K562 (cell line): ENCODE measurements around the gene ADD1. TPM values are rescaled to one million over a fixed set of nuclear protein-coding genes. Genes with fewer than 3 reads are reported as not detected.

Experiments used
- CREM ChIP-seq: IDR thresholded peaks from 2 replicates; pipeline ENCODE4 v1.6.1; 2014; ENCODE audit warnings: antibody characterized with exemption, low read depth
- DIDO1 ChIP-seq: fragments of 450-650 bp; IDR thresholded peaks from 2 replicates; pipeline ENCODE4 v1.6.1; 2016; ENCODE audit warnings: low read depth, missing biosample characterization, missing genetic modification characterization
- FOXJ3 ChIP-seq: sonication (generic); formaldehyde crosslinking; IDR thresholded peaks from 2 replicates; pipeline ENCODE4 v1.4.0; 2020; ENCODE audit warnings: mild to moderate bottlenecking, missing genetic modification reagents
- KAT7 ChIP-seq: sonication (generic); formaldehyde crosslinking; IDR thresholded peaks from 2 replicates; pipeline ENCODE4 v1.8.0; 2022; ENCODE audit warnings: missing genetic modification reagents, mild to moderate bottlenecking, borderline replicate concordance
- MEF2A ChIP-seq: IDR thresholded peaks from 2 replicates; pipeline ENCODE4 v1.6.1; 2011; ENCODE audit warnings: low read depth, mild to moderate bottlenecking, low read length, moderate library complexity; ENCODE audit not compliant: control insufficient read depth
- PHF21A ChIP-seq: fragments of 450-650 bp; IDR thresholded peaks from 2 replicates; pipeline ENCODE4 v1.6.1; 2017; ENCODE audit warnings: low read depth, borderline replicate concordance
- RAD21 ChIP-seq, 2 experiments: fragments of 250-450 bp in 1 of 2; fragments of 450-650 bp in 1 of 2; sonication (Bioruptor Pico) in 1 of 2; formaldehyde crosslinking in 1 of 2; IDR thresholded peaks in 1 of 2; conservative IDR thresholded peaks in 1 of 2; 2 replicates each; pipeline versions ENCODE4 v1.4.0 to v1.8.0; 2020 to 2022; ENCODE audit warnings: mild to moderate bottlenecking in 2 of 2, moderate library complexity in 1 of 2
- TAF7 ChIP-seq: fragments of 450-650 bp; IDR thresholded peaks from 2 replicates; pipeline ENCODE4 v1.6.1; 2016; ENCODE audit warnings: missing genetic modification characterization, missing compliant biosample characterization
- TEAD1 ChIP-seq, 2 experiments: fragments of 450-650 bp in 1 of 2; sonication (generic) in 1 of 2; formaldehyde crosslinking; IDR thresholded peaks; 2 replicates each; pipeline versions ENCODE4 v1.4.0 to v1.8.0; 2020 to 2022; ENCODE audit warnings: mild to moderate bottlenecking in 2 of 2, missing genetic modification reagents in 1 of 2
- YY1 ChIP-seq, 3 experiments: IDR thresholded peaks; 2 replicates each; pipeline ENCODE4 v1.6.1; 2011; ENCODE audit warnings: low read length in 2 of 3, mild to moderate bottlenecking in 2 of 3, moderate library complexity in 2 of 3, borderline replicate concordance in 1 of 3, control low read depth in 1 of 3, low read depth in 1 of 3; ENCODE audit not compliant: insufficient read depth in 3 of 3, insufficient replicate concordance in 2 of 3, control insufficient read depth in 1 of 3, insufficient read length in 1 of 3; ENCODE audit errors: extremely low read depth in 1 of 3
- polyA plus RNA-seq, 8 experiments: library from polyadenylated mRNA; depleted of rRNA in 4 of 8; stranded (reverse) in 5 of 8; unstranded in 3 of 8; fragments of >200 nt; fragmentation: Nextera tagmentation in 2 of 8; fragmentation: Illumina TruSeq in 1 of 8; extraction: Ambion mirVana in 2 of 8; extraction: Trizol in 1 of 8; gene quantifications; 2 replicates each; pipeline versions ENCODE4 v1.2.1 to v1.2.3, GENCODE V29; 2011 to 2014; ENCODE audit warnings: inconsistent platforms in 1 of 8, missing spikeins in 1 of 8
- total RNA-seq, 7 experiments: library from RNA; depleted of rRNA in 6 of 7; stranded (reverse); fragments of >200 nt in 6 of 7; fragmentation: Illumina TruSeq in 2 of 7; extraction: Trizol in 2 of 7; gene quantifications; 2 replicates each; pipeline versions ENCODE4 v1.2.1 to v1.2.3, GENCODE V29; 2011 to 2021; ENCODE audit warnings: low replicate concordance in 1 of 7
- TF ChIP-seq, protein P1 (sequence below): fragments of 450-650 bp; IDR thresholded peaks from 2 replicates; pipeline ENCODE4 v1.6.1; 2017; ENCODE audit warnings: antibody characterized with exemption, mild to moderate bottlenecking
- TF ChIP-seq, protein P2 (sequence below): fragments of 250-450 bp; sonication (Bioruptor Pico); IDR thresholded peaks from 2 replicates; pipeline ENCODE4 v1.4.0; 2020
- TF ChIP-seq, protein P3 (sequence below): conservative IDR thresholded peaks from 2 replicates; pipeline ENCODE4 v1.6.1; 2011; ENCODE audit warnings: low read depth, mild to moderate bottlenecking, low read length; ENCODE audit not compliant: control insufficient read depth
- TF ChIP-seq, protein P4 (sequence below): sonication (generic); formaldehyde crosslinking; IDR thresholded peaks from 2 replicates; pipeline ENCODE4 v1.8.1; 2023; ENCODE audit warnings: mild to moderate bottlenecking, missing genetic modification reagents

ADD1 gene
- total and polyA plus RNA-seq, 9 of the 15 experiments (the other 6 are each of a cell fraction or from before 2014, with no cell fraction given): 17.5 to 153 (median 74.0) TPM

DNA sequence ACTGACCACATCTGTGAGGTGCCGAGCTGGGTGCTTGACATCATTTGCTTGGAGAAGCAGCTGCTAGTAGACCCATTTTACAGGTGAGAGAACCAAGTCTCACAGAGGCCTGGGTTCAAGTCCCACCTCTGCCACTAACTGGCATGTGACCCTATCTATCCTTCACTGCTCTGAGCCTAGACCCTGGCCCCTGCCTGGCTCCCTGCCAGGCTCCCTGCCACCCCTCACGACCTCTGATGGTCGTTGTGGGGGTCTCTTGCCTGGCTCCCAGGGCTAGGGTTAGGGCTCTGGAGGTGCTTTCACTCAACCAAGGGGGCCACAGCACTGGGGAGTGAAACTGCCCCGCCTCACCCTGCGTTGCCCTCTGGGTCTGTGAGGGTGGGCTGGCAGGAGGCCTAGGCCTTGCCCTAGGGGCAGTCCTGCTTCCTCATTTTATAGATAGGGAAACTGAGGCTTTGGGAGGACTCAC lies 7.2 kb upstream of the ADD1 start (continued):
- TF ChIP-seq, protein P1, sequence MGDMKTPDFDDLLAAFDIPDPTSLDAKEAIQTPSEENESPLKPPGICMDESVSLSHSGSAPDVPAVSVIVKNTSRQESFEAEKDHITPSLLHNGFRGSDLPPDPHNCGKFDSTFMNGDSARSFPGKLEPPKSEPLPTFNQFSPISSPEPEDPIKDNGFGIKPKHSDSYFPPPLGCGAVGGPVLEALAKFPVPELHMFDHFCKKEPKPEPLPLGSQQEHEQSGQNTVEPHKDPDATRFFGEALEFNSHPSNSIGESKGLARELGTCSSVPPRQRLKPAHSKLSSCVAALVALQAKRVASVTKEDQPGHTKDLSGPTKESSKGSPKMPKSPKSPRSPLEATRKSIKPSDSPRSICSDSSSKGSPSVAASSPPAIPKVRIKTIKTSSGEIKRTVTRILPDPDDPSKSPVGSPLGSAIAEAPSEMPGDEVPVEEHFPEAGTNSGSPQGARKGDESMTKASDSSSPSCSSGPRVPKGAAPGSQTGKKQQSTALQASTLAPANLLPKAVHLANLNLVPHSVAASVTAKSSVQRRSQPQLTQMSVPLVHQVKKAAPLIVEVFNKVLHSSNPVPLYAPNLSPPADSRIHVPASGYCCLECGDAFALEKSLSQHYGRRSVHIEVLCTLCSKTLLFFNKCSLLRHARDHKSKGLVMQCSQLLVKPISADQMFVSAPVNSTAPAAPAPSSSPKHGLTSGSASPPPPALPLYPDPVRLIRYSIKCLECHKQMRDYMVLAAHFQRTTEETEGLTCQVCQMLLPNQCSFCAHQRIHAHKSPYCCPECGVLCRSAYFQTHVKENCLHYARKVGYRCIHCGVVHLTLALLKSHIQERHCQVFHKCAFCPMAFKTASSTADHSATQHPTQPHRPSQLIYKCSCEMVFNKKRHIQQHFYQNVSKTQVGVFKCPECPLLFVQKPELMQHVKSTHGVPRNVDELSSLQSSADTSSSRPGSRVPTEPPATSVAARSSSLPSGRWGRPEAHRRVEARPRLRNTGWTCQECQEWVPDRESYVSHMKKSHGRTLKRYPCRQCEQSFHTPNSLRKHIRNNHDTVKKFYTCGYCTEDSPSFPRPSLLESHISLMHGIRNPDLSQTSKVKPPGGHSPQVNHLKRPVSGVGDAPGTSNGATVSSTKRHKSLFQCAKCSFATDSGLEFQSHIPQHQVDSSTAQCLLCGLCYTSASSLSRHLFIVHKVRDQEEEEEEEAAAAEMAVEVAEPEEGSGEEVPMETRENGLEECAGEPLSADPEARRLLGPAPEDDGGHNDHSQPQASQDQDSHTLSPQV: no peak
- TF ChIP-seq, protein P2, sequence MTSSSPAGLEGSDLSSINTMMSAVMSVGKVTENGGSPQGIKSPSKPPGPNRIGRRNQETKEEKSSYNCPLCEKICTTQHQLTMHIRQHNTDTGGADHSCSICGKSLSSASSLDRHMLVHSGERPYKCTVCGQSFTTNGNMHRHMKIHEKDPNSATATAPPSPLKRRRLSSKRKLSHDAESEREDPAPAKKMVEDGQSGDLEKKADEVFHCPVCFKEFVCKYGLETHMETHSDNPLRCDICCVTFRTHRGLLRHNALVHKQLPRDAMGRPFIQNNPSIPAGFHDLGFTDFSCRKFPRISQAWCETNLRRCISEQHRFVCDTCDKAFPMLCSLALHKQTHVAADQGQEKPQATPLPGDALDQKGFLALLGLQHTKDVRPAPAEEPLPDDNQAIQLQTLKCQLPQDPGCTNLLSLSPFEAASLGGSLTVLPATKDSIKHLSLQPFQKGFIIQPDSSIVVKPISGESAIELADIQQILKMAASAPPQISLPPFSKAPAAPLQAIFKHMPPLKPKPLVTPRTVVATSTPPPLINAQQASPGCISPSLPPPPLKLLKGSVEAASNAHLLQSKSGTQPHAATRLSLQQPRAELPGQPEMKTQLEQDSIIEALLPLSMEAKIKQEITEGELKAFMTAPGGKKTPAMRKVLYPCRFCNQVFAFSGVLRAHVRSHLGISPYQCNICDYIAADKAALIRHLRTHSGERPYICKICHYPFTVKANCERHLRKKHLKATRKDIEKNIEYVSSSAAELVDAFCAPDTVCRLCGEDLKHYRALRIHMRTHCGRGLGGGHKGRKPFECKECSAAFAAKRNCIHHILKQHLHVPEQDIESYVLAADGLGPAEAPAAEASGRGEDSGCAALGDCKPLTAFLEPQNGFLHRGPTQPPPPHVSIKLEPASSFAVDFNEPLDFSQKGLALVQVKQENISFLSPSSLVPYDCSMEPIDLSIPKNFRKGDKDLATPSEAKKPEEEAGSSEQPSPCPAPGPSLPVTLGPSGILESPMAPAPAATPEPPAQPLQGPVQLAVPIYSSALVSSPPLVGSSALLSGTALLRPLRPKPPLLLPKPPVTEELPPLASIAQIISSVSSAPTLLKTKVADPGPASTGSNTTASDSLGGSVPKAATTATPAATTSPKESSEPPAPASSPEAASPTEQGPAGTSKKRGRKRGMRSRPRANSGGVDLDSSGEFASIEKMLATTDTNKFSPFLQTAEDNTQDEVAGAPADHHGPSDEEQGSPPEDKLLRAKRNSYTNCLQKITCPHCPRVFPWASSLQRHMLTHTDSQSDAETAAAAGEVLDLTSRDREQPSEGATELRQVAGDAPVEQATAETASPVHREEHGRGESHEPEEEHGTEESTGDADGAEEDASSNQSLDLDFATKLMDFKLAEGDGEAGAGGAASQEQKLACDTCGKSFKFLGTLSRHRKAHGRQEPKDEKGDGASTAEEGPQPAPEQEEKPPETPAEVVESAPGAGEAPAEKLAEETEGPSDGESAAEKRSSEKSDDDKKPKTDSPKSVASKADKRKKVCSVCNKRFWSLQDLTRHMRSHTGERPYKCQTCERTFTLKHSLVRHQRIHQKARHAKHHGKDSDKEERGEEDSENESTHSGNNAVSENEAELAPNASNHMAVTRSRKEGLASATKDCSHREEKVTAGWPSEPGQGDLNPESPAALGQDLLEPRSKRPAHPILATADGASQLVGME (CRISPR knock-in tag): no peak
- TF ChIP-seq, protein P3, sequence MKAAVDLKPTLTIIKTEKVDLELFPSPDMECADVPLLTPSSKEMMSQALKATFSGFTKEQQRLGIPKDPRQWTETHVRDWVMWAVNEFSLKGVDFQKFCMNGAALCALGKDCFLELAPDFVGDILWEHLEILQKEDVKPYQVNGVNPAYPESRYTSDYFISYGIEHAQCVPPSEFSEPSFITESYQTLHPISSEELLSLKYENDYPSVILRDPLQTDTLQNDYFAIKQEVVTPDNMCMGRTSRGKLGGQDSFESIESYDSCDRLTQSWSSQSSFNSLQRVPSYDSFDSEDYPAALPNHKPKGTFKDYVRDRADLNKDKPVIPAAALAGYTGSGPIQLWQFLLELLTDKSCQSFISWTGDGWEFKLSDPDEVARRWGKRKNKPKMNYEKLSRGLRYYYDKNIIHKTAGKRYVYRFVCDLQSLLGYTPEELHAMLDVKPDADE: no peak
- TF ChIP-seq DIDO1 (tag) (no peak), CREM (no peak), MEF2A (no peak), RAD21 (CRISPR knock-in tag; conservative IDR thresholded peaks at IDR 0.05 in 1 of 2, IDR thresholded peaks at IDR 0.05 in 1 of 2) (no peak), TEAD1 (CRISPR knock-in tag; IDR thresholded peaks at IDR 0.05) (no peak), TAF7 (tag) (no peak), PHF21A (no peak), YY1 (IDR thresholded peaks at IDR 0.05; ENCODE audit: borderline replicate concordance in 1 of 3, control insufficient read depth in 1 of 3, extremely low read depth in 1 of 3, insufficient read depth in 3 of 3, insufficient read length in 1 of 3, insufficient replicate concordance in 2 of 3, low read depth in 1 of 3, low read length in 2 of 3) (no peak), FOXJ3 (CRISPR knock-in tag) (no peak), KAT7 (CRISPR knock-in tag) (no peak)
- TF ChIP-seq, protein P4, sequence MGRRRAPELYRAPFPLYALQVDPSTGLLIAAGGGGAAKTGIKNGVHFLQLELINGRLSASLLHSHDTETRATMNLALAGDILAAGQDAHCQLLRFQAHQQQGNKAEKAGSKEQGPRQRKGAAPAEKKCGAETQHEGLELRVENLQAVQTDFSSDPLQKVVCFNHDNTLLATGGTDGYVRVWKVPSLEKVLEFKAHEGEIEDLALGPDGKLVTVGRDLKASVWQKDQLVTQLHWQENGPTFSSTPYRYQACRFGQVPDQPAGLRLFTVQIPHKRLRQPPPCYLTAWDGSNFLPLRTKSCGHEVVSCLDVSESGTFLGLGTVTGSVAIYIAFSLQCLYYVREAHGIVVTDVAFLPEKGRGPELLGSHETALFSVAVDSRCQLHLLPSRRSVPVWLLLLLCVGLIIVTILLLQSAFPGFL (CRISPR knock-in tag): no peak
